Astrocyte of the cerebellum (primary cell): ENCODE data around the gene TTF2.

Experiments
- DNase-seq: peaks from one replicate; pipeline ENCODE4 v3.0.0-alpha.2; 2011; ENCODE audit warnings: low read depth
- H3K4me3 ChIP-seq: 2 replicates; pipeline ENCODE4 v1.5.1; 2011; ENCODE audit warnings: mild to moderate bottlenecking, low read depth, low read length, moderate library complexity
- in situ Hi-C: cut with HindIII; loops from 2 replicates; pipeline ENCODE4 v1.10.0; 2017; ENCODE audit warnings: low sequenced_read_pairs
- TF ChIP-seq, protein P1 (sequence below): IDR thresholded peaks from 2 replicates; pipeline ENCODE4 v1.5.1; 2012; ENCODE audit warnings: low read length, low read depth, moderate library complexity, mild to moderate bottlenecking; ENCODE audit errors: missing control alignments

TTF2 gene

DNA sequence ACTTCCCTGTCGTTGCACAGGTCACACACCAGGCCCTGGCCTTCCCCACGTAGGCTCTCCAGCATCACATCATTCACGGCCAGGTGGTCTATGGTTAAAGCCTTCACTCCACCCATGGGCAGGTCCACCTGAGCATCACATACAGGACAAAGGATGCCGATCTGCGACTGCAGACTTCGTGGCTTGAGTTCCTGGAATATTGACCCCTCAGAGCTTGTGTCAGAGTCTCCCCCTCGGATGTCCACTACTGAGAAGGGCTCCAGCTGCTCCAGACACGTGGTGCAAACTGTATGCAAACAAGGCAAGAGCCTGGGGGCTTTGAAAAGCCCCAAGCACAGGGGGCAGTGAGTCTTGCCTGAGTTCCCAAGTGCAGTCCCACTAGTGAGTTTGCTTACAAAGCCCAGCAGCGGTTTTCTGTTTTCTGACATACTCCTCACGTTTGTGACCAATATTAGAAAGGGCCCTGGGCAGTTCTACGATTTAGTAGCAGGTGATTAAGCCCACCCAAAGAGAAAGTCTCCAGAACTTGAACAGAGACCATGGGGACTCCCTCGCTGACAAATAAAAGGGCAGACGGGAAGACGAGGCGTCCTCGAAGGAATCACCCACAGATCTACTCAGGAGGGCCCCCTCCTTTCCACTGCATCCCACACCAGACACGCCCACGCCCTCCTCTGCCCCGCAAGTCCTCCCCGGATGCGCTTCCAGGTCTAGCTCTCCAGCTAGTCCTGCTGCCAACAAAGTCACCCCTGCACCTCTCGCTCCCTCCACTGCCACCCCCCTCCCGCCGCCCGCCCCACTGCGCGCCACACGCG, 60.9 kb downstream of the TTF2 start:
- in situ Hi-C loops = no loop called here
- peak overlapping the region; percentile 73 for H3K4me3 ChIP-seq
- no peak for DNase-seq
- TF ChIP-seq, protein P1, sequence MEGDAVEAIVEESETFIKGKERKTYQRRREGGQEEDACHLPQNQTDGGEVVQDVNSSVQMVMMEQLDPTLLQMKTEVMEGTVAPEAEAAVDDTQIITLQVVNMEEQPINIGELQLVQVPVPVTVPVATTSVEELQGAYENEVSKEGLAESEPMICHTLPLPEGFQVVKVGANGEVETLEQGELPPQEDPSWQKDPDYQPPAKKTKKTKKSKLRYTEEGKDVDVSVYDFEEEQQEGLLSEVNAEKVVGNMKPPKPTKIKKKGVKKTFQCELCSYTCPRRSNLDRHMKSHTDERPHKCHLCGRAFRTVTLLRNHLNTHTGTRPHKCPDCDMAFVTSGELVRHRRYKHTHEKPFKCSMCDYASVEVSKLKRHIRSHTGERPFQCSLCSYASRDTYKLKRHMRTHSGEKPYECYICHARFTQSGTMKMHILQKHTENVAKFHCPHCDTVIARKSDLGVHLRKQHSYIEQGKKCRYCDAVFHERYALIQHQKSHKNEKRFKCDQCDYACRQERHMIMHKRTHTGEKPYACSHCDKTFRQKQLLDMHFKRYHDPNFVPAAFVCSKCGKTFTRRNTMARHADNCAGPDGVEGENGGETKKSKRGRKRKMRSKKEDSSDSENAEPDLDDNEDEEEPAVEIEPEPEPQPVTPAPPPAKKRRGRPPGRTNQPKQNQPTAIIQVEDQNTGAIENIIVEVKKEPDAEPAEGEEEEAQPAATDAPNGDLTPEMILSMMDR = no peak

DNA sequence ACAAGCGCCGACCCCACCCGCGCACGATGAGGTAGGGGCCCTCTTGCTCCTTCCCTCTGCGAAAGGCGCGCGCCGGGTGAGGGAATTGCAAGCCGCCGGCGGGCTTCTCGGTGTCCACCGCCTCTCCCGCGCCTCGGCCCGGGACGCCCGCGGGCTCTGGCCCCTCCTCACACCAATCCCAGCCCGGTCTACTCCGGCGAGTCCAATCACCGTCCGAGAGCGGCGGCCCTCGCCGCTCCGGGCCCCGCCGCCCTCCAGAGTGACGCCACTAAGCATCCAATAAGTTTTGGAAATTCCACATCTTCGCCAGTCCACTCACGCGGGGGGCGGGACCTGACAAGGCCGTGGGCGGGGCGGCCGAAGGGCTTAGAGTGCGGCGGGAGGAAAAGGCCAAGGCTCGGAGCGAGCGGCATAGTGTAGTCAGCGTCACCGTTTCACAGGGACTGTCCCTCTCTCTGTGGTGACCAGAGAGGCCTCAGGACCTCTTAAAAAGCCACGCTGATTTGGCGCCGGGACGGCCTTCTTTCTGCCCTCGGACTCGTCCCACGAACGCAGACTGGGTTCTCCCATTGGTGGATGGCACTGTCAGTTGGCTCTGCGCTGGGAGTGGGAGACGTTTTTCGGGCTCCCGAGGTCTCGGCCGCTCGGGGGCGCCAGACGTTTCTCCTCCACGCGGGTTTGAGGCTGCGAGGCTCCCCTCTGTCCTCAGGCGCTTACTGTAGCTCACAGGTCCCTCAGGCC, 61.6 kb downstream of the TTF2 start, which contains the start of gene TRIM45:
Gene TRIM45 (minus strand): TSS at position 161 of the 741 bp plus-strand sequence. CDS start 548 bp downstream, outside the sequence.
- DNase-seq = peak; percentile 92
- in situ Hi-C loops = no loop called here
- H3K4me3 ChIP-seq = peak within 1 kb of the TSS; percentile 73
- TF ChIP-seq, protein P1 = peak; percentile 82

DNA sequence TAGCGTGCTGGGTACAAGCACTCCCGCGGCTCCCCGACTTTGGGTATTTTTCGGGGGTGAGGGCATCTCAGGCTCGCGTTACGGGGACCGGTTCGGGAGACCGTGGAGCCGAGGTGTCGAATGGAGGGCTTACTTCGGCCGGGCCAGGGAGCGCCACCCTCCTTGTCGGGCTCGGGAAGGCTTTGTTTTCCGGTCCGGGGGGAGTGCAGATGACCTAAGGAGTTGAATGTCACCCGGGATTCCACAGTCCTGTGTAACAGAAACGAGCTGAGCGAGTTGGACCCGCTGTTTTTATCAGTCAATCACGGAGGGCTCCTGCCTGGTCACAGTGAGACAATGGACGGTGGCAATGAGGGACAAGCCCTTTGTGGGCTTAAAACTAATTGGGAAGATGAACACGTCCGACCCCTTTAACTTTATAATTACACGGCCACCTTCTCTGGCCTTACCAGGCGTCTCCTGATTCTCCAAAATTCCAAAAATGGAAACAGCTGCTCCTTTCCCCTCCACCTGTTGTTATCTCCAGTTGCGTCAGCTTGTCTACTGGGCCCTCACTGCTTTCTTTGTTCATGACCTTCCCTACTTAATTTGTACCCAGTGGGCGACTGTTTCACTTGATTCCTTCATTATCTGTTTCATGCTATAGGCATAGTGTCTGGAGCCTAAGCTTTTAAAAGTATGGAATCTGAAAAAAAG, 62.4 kb downstream of the TTF2 start:
- in situ Hi-C loops = no loop called here
- TF ChIP-seq, protein P1 = no peak

DNA sequence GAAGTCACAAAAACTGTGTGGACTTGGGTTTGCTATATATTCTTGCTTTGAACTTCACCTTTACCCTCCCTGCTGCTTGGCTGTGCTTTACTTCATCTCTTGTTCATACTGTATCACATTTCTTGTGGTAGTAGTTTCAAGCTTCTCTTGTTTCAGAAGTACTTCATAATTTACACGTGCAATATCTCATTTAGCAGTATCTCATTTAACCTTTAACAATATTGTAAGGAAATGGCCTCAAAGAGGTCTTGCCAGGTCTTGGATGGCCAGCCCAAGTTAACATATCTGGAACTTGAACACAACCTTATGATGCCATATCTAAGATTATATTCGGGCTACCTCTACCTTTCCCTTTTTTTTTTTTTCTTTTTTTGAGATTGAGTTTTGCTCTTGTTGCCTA, 63.1 kb downstream of the TTF2 start:
- no peak for DNase-seq
- in situ Hi-C loops = no loop called here

More for the DNA sequence above, 62.4 kb downstream of the TTF2 start:
- H3K4me3 ChIP-seq = peak overlapping the region; percentile 73
- no peak for DNase-seq

DNA sequence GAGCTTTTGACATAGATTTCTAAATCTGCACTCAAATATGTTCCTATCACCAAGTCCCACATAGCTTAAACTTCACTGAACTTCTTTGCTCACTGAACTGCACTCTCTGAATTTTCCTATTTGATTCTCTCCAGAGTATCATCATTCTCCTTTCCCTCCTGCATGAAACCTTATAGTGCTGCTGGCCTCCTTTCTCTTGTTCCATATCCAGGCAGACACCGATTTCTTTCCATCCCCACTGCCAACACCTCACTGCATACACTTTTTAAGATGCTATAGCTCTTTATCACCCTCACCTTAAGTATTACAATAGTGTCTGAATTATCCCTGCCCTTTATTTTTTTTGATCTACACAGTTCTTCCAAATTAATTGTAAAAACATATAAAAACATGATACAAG, 64.5 kb downstream of the TTF2 start:
- in situ Hi-C loops = no loop called here
- TF ChIP-seq, protein P1 = no peak

More for the DNA sequence above, 63.1 kb downstream of the TTF2 start:
- TF ChIP-seq, protein P1 = no peak
- H3K4me3 ChIP-seq = no peak overlapping the region

DNA sequence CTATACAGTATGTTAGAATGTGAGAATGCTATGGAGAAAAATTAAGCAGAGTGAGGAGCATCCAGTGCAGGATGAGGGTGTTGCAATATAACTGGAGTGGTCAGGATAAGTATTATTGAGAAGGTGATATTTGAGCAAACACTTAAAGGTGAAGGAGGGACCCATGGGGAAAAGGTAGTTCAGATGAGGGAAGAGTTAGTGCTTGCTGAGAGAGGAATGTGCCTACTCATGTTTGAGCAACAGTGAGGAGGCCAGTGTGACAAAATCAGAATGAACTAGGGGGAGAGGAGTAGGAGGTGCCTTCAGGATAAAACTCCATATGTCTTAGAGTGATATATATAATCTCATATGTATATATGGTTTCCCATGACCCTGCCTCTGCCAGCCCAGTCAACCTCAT, 67.7 kb downstream of the TTF2 start:
- in situ Hi-C loops = no loop called here
- no peak overlapping the region for H3K4me3 ChIP-seq
- TF ChIP-seq, protein P1 = no peak
- no peak for DNase-seq

More for the DNA sequence above, 64.5 kb downstream of the TTF2 start:
- no peak for DNase-seq
- no peak overlapping the region for H3K4me3 ChIP-seq
